MM.1S (cell line): ENCODE data around the gene RAPGEF6.

ENCODE experiments used
- DNase-seq: peaks from one replicate; pipeline ENCODE4 v3.0.0-alpha.2; 2015
- H2AFZ ChIP-seq: fragments of 300-600 bp; sonication (generic); 2 replicates; pipeline ENCODE4 v1.6.0; 2016; ENCODE audit warnings: antibody characterized with exemption, low read length
- H3F3A ChIP-seq: fragments of 300-600 bp; sonication (generic); 2 replicates; pipeline ENCODE4 v1.6.1; 2016; ENCODE audit warnings: mild to moderate bottlenecking, antibody characterized with exemption, low read length, moderate library complexity, mixed read lengths; ENCODE audit not compliant: insufficient read depth
- H3K27ac ChIP-seq: fragments of 300-600 bp; sonication (generic); 2 replicates; pipeline ENCODE4 v1.5.1; 2016; ENCODE audit warnings: mild to moderate bottlenecking, low read length
- H3K27me3 ChIP-seq: fragments of 300-600 bp; sonication (generic); replicated peaks from 2 replicates; pipeline ENCODE4 v1.6.0; 2016; ENCODE audit warnings: low read length; ENCODE audit not compliant: insufficient read depth
- H3K36me3 ChIP-seq: fragments of 300-600 bp; sonication (generic); replicated peaks from 2 replicates; pipeline ENCODE4 v1.6.1; 2016; ENCODE audit warnings: mild to moderate bottlenecking, low read length, mixed read lengths; ENCODE audit not compliant: insufficient read depth
- H3K4me1 ChIP-seq: fragments of 300-600 bp; sonication (generic); 2 replicates; pipeline ENCODE4 v1.6.1; 2016; ENCODE audit warnings: low read length, mixed read lengths
- H3K4me2 ChIP-seq: fragments of 300-600 bp; sonication (generic); 2 replicates; pipeline ENCODE4 v1.6.0; 2016; ENCODE audit warnings: low read depth, low read length
- H3K4me3 ChIP-seq: fragments of 300-600 bp; sonication (generic); 2 replicates; pipeline ENCODE4 v1.5.1; 2016; ENCODE audit warnings: low read length, mixed read lengths
- H3K79me2 ChIP-seq: fragments of 300-600 bp; sonication (generic); 2 replicates; pipeline ENCODE4 v1.6.1; 2016; ENCODE audit warnings: mixed run types, low read length, mixed read lengths
- H3K9ac ChIP-seq: fragments of 300-600 bp; sonication (generic); 2 replicates; pipeline ENCODE4 v1.6.1; 2016; ENCODE audit warnings: low read length, mixed read lengths
- H3K9me2 ChIP-seq: fragments of 300-600 bp; sonication (generic); replicated peaks from 2 replicates; pipeline ENCODE4 v1.6.1; 2016; ENCODE audit warnings: mild to moderate bottlenecking, low read length, mixed read lengths; ENCODE audit not compliant: insufficient read depth
- H3K9me3 ChIP-seq: fragments of 300-600 bp; sonication (generic); replicated peaks from 2 replicates; pipeline ENCODE4 v1.6.1; 2016; ENCODE audit warnings: mild to moderate bottlenecking, low read length, mixed read lengths; ENCODE audit not compliant: insufficient read depth
- H4K20me1 ChIP-seq: fragments of 300-600 bp; sonication (generic); 2 replicates; pipeline ENCODE4 v1.6.1; 2016; ENCODE audit warnings: mild to moderate bottlenecking, low read length, moderate library complexity, mixed read lengths; ENCODE audit not compliant: insufficient read depth
- CTCF ChIP-seq: fragments of 300-600 bp; sonication (generic); IDR thresholded peaks from 2 replicates; pipeline ENCODE4 v1.5.1; 2016; ENCODE audit warnings: antibody characterized with exemption, low read length, mixed read lengths
- EZH2 ChIP-seq: fragments of 300-600 bp; sonication (generic); optimal IDR thresholded peaks from 2 replicates; pipeline ENCODE3; 2017; ENCODE audit warnings: low read depth, mild to moderate bottlenecking, antibody characterized with exemption, low read length, mixed read lengths
- EZH2phosphoT487 ChIP-seq: fragments of 300-600 bp; sonication (generic); IDR thresholded peaks from 2 replicates; pipeline ENCODE4 v1.6.1; 2018; ENCODE audit warnings: antibody characterized with exemption, low read length

Gene RAPGEF6

DNA sequence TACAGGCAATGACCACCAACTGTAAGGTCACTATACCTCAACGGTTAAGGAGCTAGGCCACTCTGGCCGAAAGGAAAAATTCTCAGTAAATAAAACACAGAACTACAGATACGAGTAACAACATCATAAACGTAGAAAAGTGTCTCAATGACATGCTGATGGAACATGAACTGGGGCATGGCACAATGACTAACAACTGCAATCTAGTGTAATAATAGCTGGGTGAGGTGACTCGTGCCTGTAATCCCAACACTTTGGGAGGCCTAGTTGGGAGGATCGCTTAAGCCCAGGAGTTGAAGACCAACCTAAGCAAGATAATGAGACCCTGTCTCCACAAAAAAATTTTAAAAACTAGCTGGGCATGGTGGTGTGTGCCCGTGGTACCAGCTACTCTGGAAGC is 9.8 kb upstream of the RAPGEF6 start:
- Histone ChIP-seq H2AFZ (no peak overlapping the region), H3K9me3 (no peaks in the 10 kb centered on the region), H3K9me2 (no peaks in the 10 kb centered on the region), H3K36me3 (no peaks in the 10 kb centered on the region; the same call in 1 of the 2 replicates), H4K20me1 (no peaks in the 10 kb centered on the region), H3K79me2 (no peaks in the 10 kb centered on the region), H3K27ac (no peak overlapping the region), H3K27me3 (no peaks in the 10 kb centered on the region), H3K4me1 (peaks cover 4% of the 10 kb centered on the region; the same call in 1 of the 2 replicates), H3F3A (no peaks in the 10 kb centered on the region), H3K9ac (no peak overlapping the region), H3K4me2 (no peak overlapping the region), H3K4me3 (no peak overlapping the region)
- TF ChIP-seq CTCF, result no peak
- no peak for TF ChIP-seq EZH2
- TF ChIP-seq EZH2phosphoT487, result no peak
- no peak for DNase-seq

GRCh38 chr5:131644370-131644769 is 9.3 kb upstream of the RAPGEF6 start:
- Histone ChIP-seq H3K27me3 (no peaks in the 10 kb centered on the region), H3K4me3 (no peak overlapping the region), H4K20me1 (no peaks in the 10 kb centered on the region), H3F3A (no peaks in the 10 kb centered on the region), H2AFZ (no peak overlapping the region), H3K4me2 (no peak overlapping the region), H3K36me3 (no peaks in the 10 kb centered on the region; the same call in 1 of the 2 replicates), H3K4me1 (peaks cover 4% of the 10 kb centered on the region; the same call in 1 of the 2 replicates), H3K9ac (no peak overlapping the region), H3K79me2 (no peaks in the 10 kb centered on the region), H3K9me2 (no peaks in the 10 kb centered on the region), H3K9me3 (no peaks in the 10 kb centered on the region), H3K27ac (no peak overlapping the region)
- DNase-seq, result no peak
- TF ChIP-seq EZH2 (no peak), EZH2phosphoT487 (no peak), CTCF (no peak)

GRCh38 chr5:131641494-131641893 is 6.5 kb upstream of the RAPGEF6 start:
- Histone ChIP-seq H3F3A (peaks cover 8% of the 10 kb centered on the region), H3K4me2 (no peak overlapping the region), H3K4me1 (peaks cover 5% of the 10 kb centered on the region), H4K20me1 (no peaks in the 10 kb centered on the region), H3K9ac (no peak overlapping the region), H3K9me2 (no peaks in the 10 kb centered on the region), H3K79me2 (no peaks in the 10 kb centered on the region), H3K36me3 (no peaks in the 10 kb centered on the region; the same call in 1 of the 2 replicates), H3K27ac (no peak overlapping the region), H3K4me3 (no peak overlapping the region), H3K9me3 (no peaks in the 10 kb centered on the region), H2AFZ (no peak overlapping the region), H3K27me3 (no peaks in the 10 kb centered on the region)
- TF ChIP-seq EZH2phosphoT487 (no peak), EZH2 (no peak), CTCF (no peak)
- DNase-seq, result no peak
